PC-9 (cell line): ENCODE results near the gene NCK2. TPM values are rescaled to one million over a fixed set of nuclear protein-coding genes. Genes with fewer than 3 reads are reported as not detected.
A peak's percentile ranks its signal among the peaks of the same experiment; 100 is the strongest.

Source experiments
- BruUV-seq: library from RNA; stranded (reverse); fragments of 400-500 nt; replicated peaks from 2 replicates; lab custom pipeline; 2021; lab: Mats Ljungman, UMichigan
- CTCF ChIA-PET: fragments of 300-600 bp; sonication (Branson Sonifier 250); formaldehyde crosslinking; loops from one replicate; lab custom pipeline; 2022; ENCODE audit warnings: antibody characterized with exemption; lab: Charles Lee
- POLR2A ChIA-PET: fragments of 300-600 bp; sonication (Branson Sonifier 250); formaldehyde crosslinking; loops from one replicate; lab custom pipeline; 2022; ENCODE audit warnings: antibody characterized with exemption; ENCODE audit not compliant: unreplicated experiment; lab: Charles Lee
- DNase-seq, 2 experiments: peaks; one replicate each; pipeline versions ENCODE4 v3.0.0 to v3.0.0-alpha.2; 2015 to 2022; ENCODE audit warnings: mixed read lengths in 1 of 2
- H2AFZ ChIP-seq: fragments of 200-600 bp; sonication (generic); 2 replicates; pipeline ENCODE4 v1.8.1; 2017; ENCODE audit warnings: antibody characterized with exemption
- H3F3A ChIP-seq: fragments of 200-600 bp; sonication (generic); 2 replicates; pipeline ENCODE4 v1.8.1; 2017; ENCODE audit warnings: antibody characterized with exemption, mild to moderate bottlenecking, low read depth; ENCODE audit not compliant: insufficient read depth
- H3K27ac ChIP-seq: fragments of 200-600 bp; sonication (generic); 2 replicates; pipeline ENCODE4 v1.6.1; 2016; ENCODE audit warnings: mixed run types
- H3K27me3 ChIP-seq: fragments of 200-600 bp; sonication (generic); 2 replicates; pipeline ENCODE4 v1.6.1; 2016; ENCODE audit warnings: low read depth, mixed run types; ENCODE audit not compliant: insufficient read depth
- H3K36me3 ChIP-seq: fragments of 200-600 bp; sonication (generic); 2 replicates; pipeline ENCODE4 v1.6.1; 2016; ENCODE audit warnings: low read depth, mixed run types
- H3K4me1 ChIP-seq: fragments of 200-600 bp; sonication (generic); replicated peaks from 2 replicates; pipeline ENCODE4 v1.6.1; 2016; ENCODE audit warnings: mixed run types; ENCODE audit not compliant: insufficient read depth
- H3K4me2 ChIP-seq: fragments of 200-600 bp; sonication (generic); 2 replicates; pipeline ENCODE4 v1.6.1; 2017; ENCODE audit warnings: mixed run types
- H3K4me3 ChIP-seq: fragments of 200-600 bp; sonication (generic); 2 replicates; pipeline ENCODE4 v1.6.1; 2016; ENCODE audit warnings: mixed run types
- H3K79me2 ChIP-seq: fragments of 200-600 bp; sonication (generic); 2 replicates; pipeline ENCODE4 v1.6.1; 2017; ENCODE audit warnings: low read depth, mixed run types
- H3K9me2 ChIP-seq: fragments of 200-600 bp; sonication (generic); 2 replicates; pipeline ENCODE4 v1.8.1; 2017; ENCODE audit warnings: mild to moderate bottlenecking; ENCODE audit not compliant: insufficient read depth
- H3K9me3 ChIP-seq: fragments of 200-600 bp; sonication (generic); 2 replicates; pipeline ENCODE4 v1.8.1; 2016; ENCODE audit warnings: low read depth; ENCODE audit not compliant: insufficient read depth
- H4K20me1 ChIP-seq: fragments of 200-600 bp; sonication (generic); 2 replicates; pipeline ENCODE4 v1.8.1; 2017; ENCODE audit not compliant: insufficient read depth
- CTCF ChIP-seq: fragments of 200-600 bp; sonication (generic); conservative IDR thresholded peaks from 2 replicates; pipeline ENCODE4 v1.6.1; 2017; ENCODE audit warnings: mixed run types, antibody characterized with exemption, mild to moderate bottlenecking, moderate library complexity
- EZH2 ChIP-seq: fragments of 200-600 bp; sonication (generic); IDR thresholded peaks from 2 replicates; pipeline ENCODE4 v1.8.0; 2017; ENCODE audit warnings: antibody characterized with exemption, low read depth
- intact Hi-C: fragments of 100-400 bp; cut with micrococcal nuclease; formaldehyde crosslinking; loops from one replicate; pipeline ENCODE4 v1.10.0; 2022; ENCODE audit not compliant: unreplicated experiment
- total RNA-seq: library from RNA; stranded (reverse); gene quantifications from 2 replicates; pipeline ENCODE4 v1.2.3, GENCODE V29; 2021

NCK2 gene
- total RNA-seq, 1 experiment from 2014 or later: 26.0 TPM

- Histone ChIP-seq H3K4me2 (no peak overlapping the region), H3K79me2 (no peaks in the 10 kb centered on the region), H3K36me3 (no peaks in the 10 kb centered on the region), H4K20me1 (no peaks in the 10 kb centered on the region), H3K27me3 (no peaks in the 10 kb centered on the region), H3K9me2 (no peaks in the 10 kb centered on the region), H3K9me3 (no peaks in the 10 kb centered on the region; the same call in 1 of the 2 replicates), H3K27ac (no peak overlapping the region), H3F3A (0 out of 2 replicates have a peak, but pooled peaks cover 3% of the 10 kb centered on the region), H2AFZ (no peak overlapping the region), H3K4me3 (no peak overlapping the region), H3K4me1 (peaks cover 13% of the 10 kb centered on the region; the same call in 1 of the 2 replicates)
- DNase-seq: no peak
- ChIA-PET POLR2A (no interaction called here), CTCF (no interaction called here)
- BruUV-seq: no TSS peak
- intact Hi-C loops: no loop called here
- TF ChIP-seq CTCF (no peak), EZH2 (no peak)
Measured at GRCh38 chr2:105917688-105918087, 173.0 kb downstream of the NCK2 start.

- intact Hi-C loops: loop anchor here (1.0 kb wide), 1 partner anchor 66 kb away; no protein-coding TSS in a partner anchor
- TF ChIP-seq CTCF (no peak), EZH2 (no peak)
Measured at GRCh38 chr2:105919191-105919811, 174.6 kb downstream of the NCK2 start.

GRCh38 chr2:105919826-105920225 is 175.1 kb downstream of the NCK2 start:
- Histone ChIP-seq H3K9me3 (no peaks in the 10 kb centered on the region; the same call in 1 of the 2 replicates), H3K4me1 (peaks cover 13% of the 10 kb centered on the region; the same call in 1 of the 2 replicates), H3K4me2 (peak overlapping the region; percentile 22; the same call in 1 of the 2 replicates), H4K20me1 (no peaks in the 10 kb centered on the region), H3K27ac (no peak overlapping the region), H3K4me3 (no peak overlapping the region), H2AFZ (no peak overlapping the region), H3K79me2 (no peaks in the 10 kb centered on the region), H3K36me3 (no peaks in the 10 kb centered on the region), H3K27me3 (no peaks in the 10 kb centered on the region), H3K9me2 (no peaks in the 10 kb centered on the region), H3F3A (0 out of 2 replicates have a peak, but pooled peaks cover 3% of the 10 kb centered on the region)
- TF ChIP-seq EZH2 (no peak), CTCF (peak; percentile 70)
- CTCF ChIA-PET: no interaction called here
- BruUV-seq: no TSS peak
- intact Hi-C loops: loop anchor here (1.0 kb wide), 1 partner anchor 67 kb away; no protein-coding TSS in a partner anchor
- peak; percentile 29 to 42 for DNase-seq
- POLR2A ChIA-PET: no interaction called here

More at GRCh38 chr2:105919191-105919811, 174.6 kb downstream of the NCK2 start:
- peaks cover 13% of the 10 kb centered on the region; the same call in 1 of the 2 replicates for H3K4me1 ChIP-seq
- no peak overlapping the region for H3K4me3 ChIP-seq
- ChIA-PET CTCF (no interaction called here), POLR2A (interaction anchor here (0.6 kb wide), 1 partner anchor 366 kb away, joined by 3 read pairs; no protein-coding TSS in a partner anchor)
- peak overlapping the region; percentile 22; the same call in 1 of the 2 replicates for H3K4me2 ChIP-seq
- H3K27ac ChIP-seq: no peak overlapping the region
- H3K36me3 ChIP-seq: no peaks in the 10 kb centered on the region
- peak; percentile 53 to 62 for DNase-seq
- no peaks in the 10 kb centered on the region for H4K20me1 ChIP-seq
- 0 out of 2 replicates have a peak, but pooled peaks cover 3% of the 10 kb centered on the region for H3F3A ChIP-seq
- no peaks in the 10 kb centered on the region for H3K9me2 ChIP-seq
- no peak overlapping the region for H2AFZ ChIP-seq
- H3K79me2 ChIP-seq: no peaks in the 10 kb centered on the region
- H3K27me3 ChIP-seq: no peaks in the 10 kb centered on the region
- no peaks in the 10 kb centered on the region; the same call in 1 of the 2 replicates for H3K9me3 ChIP-seq
- no TSS peak for BruUV-seq
